C4-2B (cell line): Measurements from ENCODE around the gene TFDP3.

Experiments used
- H3K27ac ChIP-seq: fragments of 450-650 bp; 2 replicates; pipeline ENCODE4 v1.5.1; 2017
- ZFX ChIP-seq: fragments of 450-650 bp; IDR thresholded peaks from 2 replicates; pipeline ENCODE4 v1.6.1; 2017
- TF ChIP-seq, protein P1 (sequence below): fragments of 450-650 bp; conservative IDR thresholded peaks from 2 replicates; pipeline ENCODE4 v1.5.1; 2017; ENCODE audit warnings: mild to moderate bottlenecking

Gene TFDP3

DNA sequence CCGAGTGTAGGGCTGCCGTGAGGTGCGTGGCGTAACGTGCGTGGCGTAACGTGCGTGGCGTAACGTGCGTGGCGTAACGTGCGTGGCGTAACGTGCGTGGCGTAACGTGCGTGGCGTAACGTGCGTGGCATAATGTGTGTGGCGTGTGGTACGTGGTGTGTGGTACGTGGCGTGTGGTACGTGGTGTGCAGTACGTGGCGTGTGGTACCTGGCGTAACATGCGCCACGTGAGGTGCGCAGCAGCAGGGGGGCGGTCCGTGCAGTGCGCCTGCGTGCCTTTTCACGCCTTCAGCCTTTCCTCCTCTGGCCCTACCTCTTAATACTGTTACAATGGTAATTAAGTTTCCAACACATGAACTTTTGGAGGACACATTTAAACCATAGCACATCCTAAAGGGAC lies at the start of gene TFDP3:
Gene TFDP3, minus strand, starts transcription at position 26 of the 400 bp plus-strand sequence. CDS start 95 bp downstream, outside the sequence.
- no peak within 1 kb of the TSS for H3K27ac ChIP-seq
- TF ChIP-seq, protein P1, sequence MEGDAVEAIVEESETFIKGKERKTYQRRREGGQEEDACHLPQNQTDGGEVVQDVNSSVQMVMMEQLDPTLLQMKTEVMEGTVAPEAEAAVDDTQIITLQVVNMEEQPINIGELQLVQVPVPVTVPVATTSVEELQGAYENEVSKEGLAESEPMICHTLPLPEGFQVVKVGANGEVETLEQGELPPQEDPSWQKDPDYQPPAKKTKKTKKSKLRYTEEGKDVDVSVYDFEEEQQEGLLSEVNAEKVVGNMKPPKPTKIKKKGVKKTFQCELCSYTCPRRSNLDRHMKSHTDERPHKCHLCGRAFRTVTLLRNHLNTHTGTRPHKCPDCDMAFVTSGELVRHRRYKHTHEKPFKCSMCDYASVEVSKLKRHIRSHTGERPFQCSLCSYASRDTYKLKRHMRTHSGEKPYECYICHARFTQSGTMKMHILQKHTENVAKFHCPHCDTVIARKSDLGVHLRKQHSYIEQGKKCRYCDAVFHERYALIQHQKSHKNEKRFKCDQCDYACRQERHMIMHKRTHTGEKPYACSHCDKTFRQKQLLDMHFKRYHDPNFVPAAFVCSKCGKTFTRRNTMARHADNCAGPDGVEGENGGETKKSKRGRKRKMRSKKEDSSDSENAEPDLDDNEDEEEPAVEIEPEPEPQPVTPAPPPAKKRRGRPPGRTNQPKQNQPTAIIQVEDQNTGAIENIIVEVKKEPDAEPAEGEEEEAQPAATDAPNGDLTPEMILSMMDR, result no peak
- TF ChIP-seq ZFX, result no peak

DNA sequence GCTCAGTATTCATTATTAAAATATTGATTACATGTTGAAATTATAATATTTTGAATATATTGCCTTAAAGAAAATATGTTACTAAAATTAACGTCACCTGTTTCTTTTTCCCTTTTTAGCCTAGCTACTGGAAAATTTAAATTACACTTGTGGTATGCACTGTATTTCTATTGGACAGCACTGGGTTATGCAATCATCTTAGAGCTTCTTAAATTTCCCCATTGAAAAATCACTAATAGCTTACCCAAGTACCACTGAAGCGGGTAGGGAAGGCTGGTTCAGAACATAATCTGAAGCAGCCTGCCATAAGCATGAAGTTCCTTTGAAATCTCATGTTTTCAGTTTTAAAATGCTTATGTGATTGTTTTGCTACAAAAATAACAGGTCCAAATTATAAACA lies 49.5 kb upstream of the TFDP3 start:
- H3K27ac ChIP-seq, result no peak overlapping the region
- TF ChIP-seq, protein P1, result no peak
- TF ChIP-seq ZFX, result no peak

DNA sequence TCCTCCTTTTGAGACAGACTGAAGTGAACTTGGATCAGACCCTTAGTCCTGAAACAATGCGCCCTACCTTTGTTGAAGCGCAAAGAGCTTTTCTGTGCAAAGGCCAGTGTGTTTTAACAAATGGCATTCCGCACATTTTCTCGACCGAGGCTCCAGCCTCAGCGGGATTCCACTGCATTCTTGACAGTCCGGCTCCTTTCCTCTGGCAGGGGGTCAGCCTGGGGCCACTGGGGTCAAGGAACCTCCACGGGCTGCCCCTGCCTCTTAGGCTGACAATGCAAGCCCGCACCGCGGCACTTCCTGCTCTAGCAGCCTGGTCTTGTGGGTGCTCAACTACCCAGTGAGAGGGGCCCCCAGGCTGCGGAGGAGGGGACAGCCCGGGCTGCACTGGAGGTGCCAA lies 47.2 kb upstream of the TFDP3 start:
- TF ChIP-seq ZFX, result no peak
- TF ChIP-seq, protein P1, result no peak
- H3K27ac ChIP-seq, result no peak overlapping the region

GRCh38 chrX:133258481-133258880 lies 40.3 kb upstream of the TFDP3 start:
- no peak overlapping the region for H3K27ac ChIP-seq
- TF ChIP-seq ZFX, result no peak
- TF ChIP-seq, protein P1, result no peak

DNA sequence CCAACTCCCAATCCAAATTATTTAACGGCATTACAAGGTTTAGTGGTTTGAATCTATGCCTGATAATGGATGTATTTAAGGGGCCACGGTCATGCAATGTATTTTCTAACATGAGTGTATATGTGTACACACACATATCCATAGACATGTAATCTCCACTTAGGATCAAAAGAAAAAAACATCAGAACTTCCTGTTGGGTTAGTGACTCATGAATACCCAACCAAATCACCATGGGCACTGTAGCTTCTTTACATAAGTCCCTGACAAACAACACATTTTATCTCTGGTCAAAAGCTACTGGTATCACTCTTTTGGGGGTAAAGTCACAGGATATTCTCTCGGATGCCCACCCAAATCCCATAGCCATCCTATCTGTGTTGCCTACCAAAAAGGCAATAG lies 36.5 kb upstream of the TFDP3 start:
- TF ChIP-seq, protein P1, result no peak
- no peak for TF ChIP-seq ZFX
- H3K27ac ChIP-seq, result no peak overlapping the region

- TF ChIP-seq ZFX, result no peak
- TF ChIP-seq, protein P1, result no peak
- H3K27ac ChIP-seq, result no peak overlapping the region
These were observed 33.0 kb upstream of the TFDP3 start for GRCh38 chrX:133251204-133251603.

- H3K27ac ChIP-seq, result no peak overlapping the region
- no peak for TF ChIP-seq ZFX
- TF ChIP-seq, protein P1, result no peak
These were observed 32.3 kb upstream of the TFDP3 start for GRCh38 chrX:133250184-133251100.
